GM10266 (cell line): ENCODE measurements around the gene LDLRAD2.
"Not testable (repeated sequence)": the region's sequence is repeated elsewhere in the genome, so short reads cannot be mapped to it uniquely, and the experiment has no call there.

Experiments used
- DNase-seq: peaks from one replicate; pipeline ENCODE4 v3.0.0; 2012; ENCODE audit errors: extremely low spot score
- TF ChIP-seq, protein P1 (sequence below): IDR thresholded peaks from 2 replicates; pipeline ENCODE4 v1.5.1; 2012; ENCODE audit warnings: mild to moderate bottlenecking, low read depth; ENCODE audit not compliant: control insufficient read depth, insufficient read depth; ENCODE audit errors: missing control alignments

LDLRAD2 gene, protein sequence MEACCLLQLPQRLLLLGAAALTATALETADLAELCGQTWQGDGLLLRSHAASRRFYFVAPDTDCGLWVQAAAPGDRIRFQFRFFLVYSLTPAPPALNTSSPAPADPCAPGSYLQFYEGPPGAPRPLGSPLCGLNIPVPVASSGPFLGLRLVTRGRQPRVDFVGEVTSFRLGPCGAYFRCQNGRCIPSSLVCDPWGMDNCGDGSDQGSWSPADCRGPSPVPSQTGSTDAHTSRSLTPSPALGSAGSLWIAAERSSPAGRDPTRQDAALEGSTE

DNA sequence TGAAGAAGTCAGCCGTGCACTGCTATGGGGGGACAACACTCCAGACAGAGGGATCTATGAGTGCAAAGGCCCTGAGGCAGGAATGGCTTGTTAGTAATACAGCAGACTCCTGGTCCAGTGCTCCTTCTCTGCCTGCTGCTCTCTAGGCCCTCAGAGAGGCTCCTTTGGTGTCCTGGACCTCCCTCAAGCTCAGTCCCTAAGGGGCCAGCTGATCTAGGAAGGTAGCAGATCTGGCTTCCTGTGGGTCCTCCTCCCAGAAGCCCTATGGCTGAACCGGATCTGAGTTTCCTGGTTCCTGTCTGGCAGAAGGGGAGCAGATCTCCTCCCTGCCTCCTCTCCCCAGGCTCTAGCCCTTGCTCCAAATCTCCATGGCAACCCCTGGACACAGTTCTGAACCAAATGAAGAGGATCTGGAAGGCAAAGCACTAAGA is at the start of gene LDLRAD2:
LDLRAD2 (plus strand) TSS at position 391 of the 431 bp plus-strand sequence. CDS start 187 bp downstream, outside the sequence.
- peak; percentile 22 for DNase-seq
- TF ChIP-seq, protein P1, sequence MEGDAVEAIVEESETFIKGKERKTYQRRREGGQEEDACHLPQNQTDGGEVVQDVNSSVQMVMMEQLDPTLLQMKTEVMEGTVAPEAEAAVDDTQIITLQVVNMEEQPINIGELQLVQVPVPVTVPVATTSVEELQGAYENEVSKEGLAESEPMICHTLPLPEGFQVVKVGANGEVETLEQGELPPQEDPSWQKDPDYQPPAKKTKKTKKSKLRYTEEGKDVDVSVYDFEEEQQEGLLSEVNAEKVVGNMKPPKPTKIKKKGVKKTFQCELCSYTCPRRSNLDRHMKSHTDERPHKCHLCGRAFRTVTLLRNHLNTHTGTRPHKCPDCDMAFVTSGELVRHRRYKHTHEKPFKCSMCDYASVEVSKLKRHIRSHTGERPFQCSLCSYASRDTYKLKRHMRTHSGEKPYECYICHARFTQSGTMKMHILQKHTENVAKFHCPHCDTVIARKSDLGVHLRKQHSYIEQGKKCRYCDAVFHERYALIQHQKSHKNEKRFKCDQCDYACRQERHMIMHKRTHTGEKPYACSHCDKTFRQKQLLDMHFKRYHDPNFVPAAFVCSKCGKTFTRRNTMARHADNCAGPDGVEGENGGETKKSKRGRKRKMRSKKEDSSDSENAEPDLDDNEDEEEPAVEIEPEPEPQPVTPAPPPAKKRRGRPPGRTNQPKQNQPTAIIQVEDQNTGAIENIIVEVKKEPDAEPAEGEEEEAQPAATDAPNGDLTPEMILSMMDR: no peak

DNA sequence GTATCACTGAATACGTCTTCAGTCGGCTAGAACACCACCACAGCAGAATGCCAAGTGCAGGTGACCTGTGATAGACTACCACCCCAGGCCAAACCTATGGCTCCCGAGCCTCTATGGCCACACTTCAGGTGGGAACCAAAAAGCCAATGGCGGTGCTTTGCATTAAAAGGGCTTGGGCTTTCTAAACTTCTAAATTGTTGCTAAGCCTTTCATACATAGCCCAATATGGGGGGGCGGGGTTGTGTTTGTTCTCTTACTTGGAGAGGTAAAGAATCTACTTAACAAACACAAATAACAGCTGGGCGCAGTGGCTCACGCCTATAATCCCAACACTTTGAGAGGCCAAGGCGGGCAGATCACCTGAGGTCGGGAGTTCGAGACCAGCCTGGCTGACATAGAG is 48.8 kb upstream of the LDLRAD2 start:
- no peak for DNase-seq
- TF ChIP-seq, protein P1: no peak

DNA sequence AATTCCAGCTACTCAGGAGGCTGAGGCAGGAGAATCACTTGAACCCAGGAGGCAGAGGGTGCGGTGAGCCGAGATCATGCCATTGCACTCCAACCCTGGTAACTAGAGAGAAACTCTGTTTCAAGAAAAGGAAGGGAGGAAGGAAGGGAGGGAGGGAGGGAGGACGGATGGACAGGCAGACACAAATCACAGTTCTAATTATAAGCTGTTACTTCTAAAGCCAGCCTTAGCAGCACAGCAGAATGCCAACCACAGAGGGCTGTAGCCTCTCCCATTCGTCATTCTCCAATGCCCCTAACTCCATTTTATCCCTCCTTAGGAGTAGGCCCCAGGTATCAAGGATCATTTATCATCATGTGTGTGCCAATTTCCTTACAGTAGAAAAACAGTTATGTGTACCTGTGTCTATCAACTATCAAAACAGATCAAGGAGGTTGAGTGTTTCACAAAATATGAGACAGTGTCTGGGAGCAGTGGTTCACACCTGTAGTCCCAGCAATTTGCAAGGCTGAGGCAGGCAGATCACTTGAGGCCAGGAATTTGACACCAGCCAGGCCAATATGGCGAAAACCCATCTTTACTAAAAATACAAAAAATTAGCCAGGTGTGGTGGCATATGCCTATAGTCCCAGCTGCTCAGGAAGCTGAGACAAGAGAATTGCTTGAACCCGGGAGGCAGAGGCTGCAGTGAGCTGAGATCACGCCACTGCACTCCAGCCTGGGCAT is 48.2 kb upstream of the LDLRAD2 start:
- TF ChIP-seq, protein P1: no peak
- no peak for DNase-seq

DNA sequence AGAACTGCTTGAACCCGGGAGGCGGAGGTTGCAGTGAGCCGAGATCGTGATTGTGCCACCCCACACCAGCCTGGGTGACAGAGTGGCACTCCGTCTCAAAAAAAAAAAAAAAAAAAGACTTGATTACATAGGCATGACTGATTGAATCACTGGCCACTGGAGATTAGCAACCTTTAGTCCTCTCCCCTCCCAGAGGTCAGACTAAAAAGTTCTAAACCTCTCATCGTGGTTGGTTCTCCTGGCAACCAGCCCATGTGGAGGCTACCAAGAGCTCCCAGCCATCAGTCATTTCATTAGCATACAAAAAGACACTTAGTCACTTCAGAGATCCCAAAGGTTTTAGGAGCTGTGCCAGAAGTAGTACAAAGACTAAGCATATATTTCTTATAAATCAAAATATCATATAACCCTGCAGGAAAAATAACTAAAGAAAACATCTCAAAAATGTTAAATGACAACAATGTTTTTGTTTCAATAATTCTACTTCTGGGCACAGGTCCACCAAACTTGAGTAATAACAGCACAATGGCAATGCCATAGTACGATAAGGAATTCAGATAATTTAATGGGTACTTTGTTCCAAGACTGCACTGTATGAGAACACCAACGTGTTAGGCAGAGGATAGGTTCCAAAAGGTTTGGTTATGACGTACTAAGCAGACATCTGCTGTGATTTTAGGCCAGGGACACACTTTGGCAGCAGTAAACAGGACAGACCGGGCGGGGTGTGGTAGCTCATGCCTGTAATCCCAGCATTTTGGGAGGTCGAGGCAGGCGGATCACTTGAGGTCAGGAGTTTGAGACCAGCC is 47.2 kb upstream of the LDLRAD2 start:
- TF ChIP-seq, protein P1: no peak
- no peak for DNase-seq

DNA sequence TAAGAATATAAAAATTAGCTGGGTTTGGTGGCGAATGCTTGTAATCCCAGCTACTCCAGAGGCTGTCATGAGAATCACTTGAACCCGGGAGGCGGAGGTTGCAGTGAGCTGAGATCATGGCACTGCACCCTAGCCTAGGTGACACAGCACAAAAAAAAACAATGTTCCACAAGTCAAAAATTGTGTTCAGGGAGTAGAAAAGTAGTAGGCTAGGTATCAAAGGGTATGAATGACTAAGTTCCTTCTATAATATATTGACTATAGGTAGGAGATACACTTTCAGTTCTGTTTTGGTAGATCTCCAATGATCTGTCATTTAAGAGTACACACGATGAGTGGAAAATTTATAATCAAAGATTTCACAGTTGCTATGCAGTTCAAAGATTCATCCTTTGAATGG is 45.9 kb upstream of the LDLRAD2 start:
- TF ChIP-seq, protein P1: no peak
- DNase-seq: no peak

DNA sequence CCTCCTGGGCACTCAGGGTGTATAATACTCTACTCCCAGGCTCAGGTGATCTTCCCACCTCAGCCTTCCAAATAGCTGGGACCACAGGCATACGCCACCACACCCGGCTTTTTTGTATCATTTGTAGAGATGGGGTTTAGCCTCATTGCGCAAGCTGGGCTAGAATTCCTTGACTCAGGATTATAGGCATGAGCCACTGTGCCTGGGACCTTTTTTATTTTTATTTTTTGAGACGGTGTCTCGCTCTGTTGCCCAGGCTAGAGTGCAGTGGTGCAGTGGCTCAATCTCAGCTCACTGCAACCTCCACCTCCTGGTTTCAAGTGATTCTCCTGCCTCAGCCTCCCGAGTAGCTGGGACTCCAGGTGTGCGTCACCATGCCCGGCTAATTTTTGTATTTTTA is 45.0 kb upstream of the LDLRAD2 start:
- DNase-seq: not testable (repeated sequence)

DNA sequence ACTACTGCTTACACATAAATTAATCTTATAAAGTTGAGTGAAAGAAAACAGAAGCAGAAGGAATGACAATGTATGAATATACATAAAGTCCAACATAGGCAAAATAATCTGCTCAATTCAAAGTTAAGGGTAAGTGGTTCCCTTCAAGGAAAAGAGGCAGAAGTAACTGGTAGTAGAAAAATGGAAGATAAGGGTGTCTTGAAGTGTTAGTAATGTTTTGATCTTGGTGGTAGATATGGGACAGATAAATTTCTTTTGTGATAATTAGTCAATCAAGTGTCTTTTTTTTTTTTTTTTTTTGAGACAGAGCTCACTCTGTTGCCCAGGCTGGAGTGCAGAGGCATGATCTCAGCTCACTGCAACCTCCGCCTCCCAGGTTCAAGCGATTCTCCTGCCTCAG is 41.9 kb upstream of the LDLRAD2 start:
- DNase-seq: no peak
- TF ChIP-seq, protein P1: no peak

DNA sequence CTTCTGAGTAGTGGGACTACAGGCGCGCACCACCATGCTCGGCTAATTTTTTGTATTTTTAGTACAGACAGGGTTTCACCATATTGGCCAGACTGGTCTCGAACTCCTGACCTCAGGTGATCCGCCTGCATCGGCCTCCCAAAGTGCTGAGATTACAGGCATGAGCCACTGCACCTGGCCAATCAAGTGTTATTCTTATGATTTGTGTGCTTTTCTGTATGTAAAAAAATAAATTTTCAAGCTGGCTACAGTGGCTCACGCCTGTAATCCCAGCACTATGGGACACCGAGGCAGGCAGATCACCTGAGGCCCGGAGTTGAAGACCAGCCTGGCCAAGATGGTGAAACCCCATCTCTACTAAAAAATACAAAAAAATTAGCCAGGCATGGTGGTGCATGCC is 41.5 kb upstream of the LDLRAD2 start:
- DNase-seq: not testable (repeated sequence)

DNA sequence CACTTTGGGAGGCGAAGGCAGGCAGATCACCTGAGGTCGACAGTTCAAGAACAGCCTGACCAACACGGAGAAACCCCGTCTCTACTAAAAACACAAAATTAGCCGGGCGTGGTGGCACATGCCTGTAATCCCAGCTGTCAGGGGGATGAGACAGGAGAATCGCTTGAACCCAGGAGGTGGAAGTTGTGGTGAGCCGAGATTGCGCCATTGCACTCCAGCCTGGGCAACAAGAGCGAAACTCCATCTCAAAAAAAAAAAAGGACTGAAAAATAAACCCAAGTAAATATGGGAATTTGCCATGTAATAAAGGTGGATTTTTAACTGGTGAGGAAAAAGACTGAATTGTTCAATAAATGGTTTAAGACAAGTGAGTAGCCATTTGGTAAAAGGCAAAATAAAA is 40.4 kb upstream of the LDLRAD2 start:
- DNase-seq: not testable (repeated sequence)
